Central memory CD8-positive, alpha-beta T cell (primary cell): ENCODE data around the gene LUM.

Experiments
- ATAC-seq: fragments of 150-1000 bp; cut with Tn5 transposase; replicated peaks from 2 replicates; pipeline ENCODE4 v1.10.0; 2022; ENCODE audit warnings: mild to moderate bottlenecking, moderate FRiP score, moderate number of reproducible peaks; ENCODE audit not compliant: poor library complexity, severe bottlenecking; ENCODE audit errors: extremely low read depth
- DNase-seq, 2 donors: peaks; one replicate each; pipeline ENCODE4 v3.0.0; 2021; ENCODE audit warnings: low spot score in 2 of 2
- H3K27ac Mint-ChIP-seq: one replicate; pipeline ENCODE4 v1.8.0; 2022; ENCODE audit warnings: low read depth, mild to moderate bottlenecking, moderate library complexity, mixed read lengths
- H3K27me3 Mint-ChIP-seq: one replicate; pipeline ENCODE4 v1.8.0; 2022; ENCODE audit warnings: mixed read lengths
- H3K36me3 Mint-ChIP-seq: one replicate; pipeline ENCODE4 v1.8.0; 2022; ENCODE audit warnings: mild to moderate bottlenecking, moderate library complexity, mixed read lengths; ENCODE audit not compliant: insufficient read depth
- H3K4me1 Mint-ChIP-seq: one replicate; pipeline ENCODE4 v1.8.0; 2022; ENCODE audit warnings: mixed read lengths
- H3K4me3 Mint-ChIP-seq: one replicate; pipeline ENCODE4 v1.8.0; 2022; ENCODE audit warnings: mild to moderate bottlenecking, moderate library complexity, mixed read lengths
- H3K9me3 Mint-ChIP-seq: one replicate; pipeline ENCODE4 v1.8.0; 2022; ENCODE audit warnings: mixed read lengths

The LUM gene, protein sequence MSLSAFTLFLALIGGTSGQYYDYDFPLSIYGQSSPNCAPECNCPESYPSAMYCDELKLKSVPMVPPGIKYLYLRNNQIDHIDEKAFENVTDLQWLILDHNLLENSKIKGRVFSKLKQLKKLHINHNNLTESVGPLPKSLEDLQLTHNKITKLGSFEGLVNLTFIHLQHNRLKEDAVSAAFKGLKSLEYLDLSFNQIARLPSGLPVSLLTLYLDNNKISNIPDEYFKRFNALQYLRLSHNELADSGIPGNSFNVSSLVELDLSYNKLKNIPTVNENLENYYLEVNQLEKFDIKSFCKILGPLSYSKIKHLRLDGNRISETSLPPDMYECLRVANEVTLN

DNA sequence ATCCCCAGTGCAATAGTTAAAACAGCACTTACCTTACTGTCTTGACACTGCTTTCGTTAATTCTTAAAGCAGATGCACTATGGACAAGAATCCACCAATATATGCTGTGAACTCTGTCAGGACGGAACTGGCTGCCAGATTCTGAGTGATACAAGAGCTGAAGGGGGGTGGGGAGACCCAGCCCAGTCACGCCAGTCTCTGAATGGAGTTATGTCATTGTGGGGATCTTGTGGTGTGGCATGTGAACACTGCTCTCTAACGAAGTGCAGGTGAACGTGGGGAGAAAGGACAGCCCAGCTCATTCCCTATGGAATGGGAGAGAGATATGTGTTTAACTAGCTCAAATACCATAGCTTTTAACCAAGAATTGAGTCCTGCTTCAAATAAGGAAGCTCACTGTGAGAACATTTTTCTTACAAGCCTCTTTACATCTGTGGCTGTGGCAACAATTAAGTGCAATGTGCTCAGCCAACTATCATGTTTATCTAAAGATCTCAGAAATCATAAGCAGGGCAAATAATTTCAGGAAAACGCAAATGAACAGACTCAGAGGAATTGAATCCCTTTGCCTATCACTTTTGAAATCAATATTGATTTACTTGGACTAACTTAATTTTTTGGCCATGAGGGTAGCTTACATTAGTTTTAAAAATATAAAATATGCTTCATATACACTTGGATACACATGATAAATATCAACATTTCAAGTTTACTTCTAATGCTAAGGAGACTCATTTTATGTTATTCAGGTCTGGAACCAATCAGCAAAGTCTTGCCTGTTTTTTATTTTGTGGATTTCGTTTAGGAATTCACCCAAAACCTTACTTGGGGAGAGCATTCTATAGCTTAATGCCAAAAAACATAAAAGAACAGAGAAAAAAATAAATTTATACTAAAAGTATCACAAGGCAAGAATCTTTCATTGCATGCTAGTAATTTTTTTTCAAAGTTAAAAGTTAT, at the start of gene LUM:
Gene LUM, minus strand, starts transcription at position 129 of the 960 bp plus-strand sequence. CDS start 2,515 bp downstream, outside the sequence.
- no peaks in the 10 kb centered on the region for H3K27me3 Mint-ChIP-seq
- no peaks in the 10 kb centered on the region for H3K9me3 Mint-ChIP-seq
- H3K4me1 Mint-ChIP-seq, result no peaks in the 10 kb centered on the region
- H3K4me3 Mint-ChIP-seq, result no peak within 1 kb of the TSS
- DNase-seq (no peak), ATAC-seq (no peak)
- no peak within 1 kb of the TSS for H3K27ac Mint-ChIP-seq
- H3K36me3 Mint-ChIP-seq, result no peaks in the 10 kb centered on the region

DNA sequence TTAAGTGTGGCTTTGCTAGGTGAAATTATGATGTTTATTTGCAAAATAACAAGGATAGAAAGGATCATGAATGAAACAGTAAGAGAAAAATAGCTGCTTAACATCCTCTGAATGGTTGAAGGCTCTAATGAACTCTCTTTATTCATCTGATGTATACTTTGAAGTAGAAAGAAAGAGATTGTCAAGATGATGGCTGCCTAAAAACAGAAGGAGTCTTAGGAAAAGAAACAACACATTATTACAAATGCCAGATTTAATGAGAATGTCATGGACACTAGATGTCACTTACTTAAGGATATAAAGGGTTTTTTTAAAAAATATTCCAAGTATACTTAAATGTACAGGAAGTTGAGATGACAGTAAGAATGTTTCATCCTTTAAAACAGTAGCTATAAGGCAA, 49.7 kb upstream of the LUM start:
- no peak overlapping the region for H3K27ac Mint-ChIP-seq
- no peak for DNase-seq
- H3K4me1 Mint-ChIP-seq, result no peaks in the 10 kb centered on the region
- no peak overlapping the region for H3K4me3 Mint-ChIP-seq
- no peaks in the 10 kb centered on the region for H3K27me3 Mint-ChIP-seq
- H3K9me3 Mint-ChIP-seq, result no peaks in the 10 kb centered on the region
- no peaks in the 10 kb centered on the region for H3K36me3 Mint-ChIP-seq
- ATAC-seq, result no peak

DNA sequence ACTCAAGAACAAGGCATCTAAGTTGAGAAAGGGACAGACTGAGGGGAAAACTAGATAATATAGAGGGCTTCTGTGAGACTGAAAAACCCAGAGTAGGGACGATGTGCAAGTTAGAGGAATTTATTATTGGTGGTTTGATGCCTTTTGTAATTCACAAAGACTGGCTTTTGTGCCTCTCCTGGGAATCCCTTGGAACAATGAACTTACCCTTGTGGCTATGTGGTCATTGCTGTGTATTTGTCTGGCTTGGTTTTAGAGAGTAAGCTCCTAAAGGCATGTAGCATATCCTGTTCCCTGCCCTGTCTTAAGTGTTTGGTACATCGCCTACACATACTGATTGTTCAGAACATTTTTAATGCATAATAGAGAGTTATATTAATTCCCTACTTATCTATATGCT, 44.7 kb upstream of the LUM start:
- no peak for ATAC-seq
- no peak overlapping the region for H3K4me3 Mint-ChIP-seq

DNA sequence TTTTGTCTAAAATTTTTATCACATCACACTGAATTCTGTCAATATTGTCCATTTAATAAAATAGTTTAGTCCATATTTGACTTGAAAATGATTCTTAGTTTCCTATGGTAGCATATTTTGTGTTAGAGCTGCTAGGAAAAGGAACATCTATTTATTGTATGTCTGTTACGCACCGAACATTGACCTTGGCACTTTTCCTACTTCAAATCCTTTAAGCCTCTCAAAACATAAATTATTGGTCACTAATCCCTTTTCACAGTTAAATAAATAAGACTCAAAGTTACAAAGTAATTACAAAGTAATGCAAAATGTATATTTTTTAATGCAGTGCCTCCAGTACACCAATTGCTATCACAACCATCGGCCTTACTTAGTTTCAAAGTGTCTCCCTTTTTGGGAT, 42.8 kb upstream of the LUM start:
- no peaks in the 10 kb centered on the region for H3K27me3 Mint-ChIP-seq
- no peaks in the 10 kb centered on the region for H3K36me3 Mint-ChIP-seq
- no peak overlapping the region for H3K27ac Mint-ChIP-seq
- H3K4me3 Mint-ChIP-seq, result no peak overlapping the region
- H3K9me3 Mint-ChIP-seq, result peaks cover 5% of the 10 kb centered on the region
- H3K4me1 Mint-ChIP-seq, result no peaks in the 10 kb centered on the region
- no peak for DNase-seq
- ATAC-seq, result no peak

More for the DNA sequence above, 44.7 kb upstream of the LUM start:
- H3K36me3 Mint-ChIP-seq, result no peaks in the 10 kb centered on the region
- H3K27me3 Mint-ChIP-seq, result no peaks in the 10 kb centered on the region
- H3K4me1 Mint-ChIP-seq, result no peaks in the 10 kb centered on the region
- no peak overlapping the region for H3K27ac Mint-ChIP-seq
- DNase-seq, result no peak
- peaks cover under 1% of the 10 kb centered on the region for H3K9me3 Mint-ChIP-seq

DNA sequence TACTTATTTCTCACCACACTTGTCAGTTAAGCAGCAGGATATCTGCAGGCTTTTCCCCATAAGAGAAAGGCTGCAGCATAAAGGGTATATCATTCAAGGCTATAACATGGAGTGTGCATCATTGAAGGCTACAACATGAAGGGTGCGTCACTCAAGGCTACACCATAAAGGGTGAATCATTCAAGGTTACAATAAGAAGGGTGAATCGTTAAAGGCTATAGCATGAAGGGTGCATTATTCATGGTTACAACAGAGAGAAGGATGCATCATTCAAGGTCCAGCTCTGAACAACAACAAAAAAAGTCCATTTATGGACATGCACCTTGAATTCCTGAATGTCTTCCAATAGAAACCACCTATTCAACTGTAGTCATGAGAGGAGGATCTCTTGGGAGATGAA, 32.8 kb upstream of the LUM start:
- no peaks in the 10 kb centered on the region for H3K27me3 Mint-ChIP-seq
- no peak overlapping the region for H3K27ac Mint-ChIP-seq
- no peaks in the 10 kb centered on the region for H3K36me3 Mint-ChIP-seq
- no peaks in the 10 kb centered on the region for H3K4me1 Mint-ChIP-seq
- no peak overlapping the region for H3K4me3 Mint-ChIP-seq
- no peak for DNase-seq
- ATAC-seq, result no peak
- no peaks in the 10 kb centered on the region for H3K9me3 Mint-ChIP-seq

DNA sequence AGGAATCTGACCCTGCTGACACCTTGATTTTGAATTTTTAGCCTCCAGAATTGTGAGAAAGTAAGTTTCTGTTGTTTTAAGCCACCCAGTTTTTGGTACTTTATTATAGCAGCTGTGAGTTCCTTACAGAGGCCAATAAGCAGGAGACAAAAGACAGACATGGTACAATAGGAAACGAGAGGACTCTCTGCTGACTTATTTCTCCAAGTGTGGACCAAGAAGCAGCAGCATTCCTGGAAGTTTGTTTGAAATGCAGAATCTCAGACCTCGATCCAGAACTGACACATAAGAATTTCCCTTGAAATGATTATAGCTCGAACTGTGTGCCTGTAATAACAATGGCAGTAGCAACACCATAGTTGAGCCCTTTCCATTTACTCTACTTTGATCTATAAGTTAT, 31.9 kb upstream of the LUM start:
- no peak for DNase-seq
- H3K4me1 Mint-ChIP-seq, result no peaks in the 10 kb centered on the region
- no peaks in the 10 kb centered on the region for H3K27me3 Mint-ChIP-seq
- no peak overlapping the region for H3K4me3 Mint-ChIP-seq
- H3K9me3 Mint-ChIP-seq, result no peaks in the 10 kb centered on the region
- no peaks in the 10 kb centered on the region for H3K36me3 Mint-ChIP-seq
- H3K27ac Mint-ChIP-seq, result no peak overlapping the region
- ATAC-seq, result no peak

DNA sequence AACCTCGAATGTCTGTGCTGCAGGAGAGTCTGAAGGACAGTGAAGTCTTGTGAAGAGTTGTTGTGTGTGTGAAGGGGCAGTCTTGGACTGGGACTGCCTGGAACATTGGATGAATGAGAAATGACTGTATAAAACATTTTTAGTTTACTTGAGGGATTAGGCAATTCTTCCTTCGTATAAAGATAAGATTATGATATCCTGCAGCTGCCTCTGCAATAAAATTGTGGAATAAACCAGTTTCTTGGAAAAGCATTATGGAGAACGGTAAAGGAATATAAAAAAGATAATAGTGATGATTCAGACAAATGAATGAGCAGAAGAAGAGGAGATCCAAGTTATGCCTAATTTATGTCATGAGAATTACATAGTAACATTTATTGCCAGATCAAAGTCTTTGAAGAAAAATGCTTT, 30.9 kb upstream of the LUM start:
- Mint-ChIP-seq H3K27ac (no peak overlapping the region), H3K4me1 (no peaks in the 10 kb centered on the region), H3K27me3 (no peaks in the 10 kb centered on the region), H3K9me3 (no peaks in the 10 kb centered on the region), H3K4me3 (no peak overlapping the region), H3K36me3 (no peaks in the 10 kb centered on the region)
- ATAC-seq, result no peak
- no peak for DNase-seq

DNA sequence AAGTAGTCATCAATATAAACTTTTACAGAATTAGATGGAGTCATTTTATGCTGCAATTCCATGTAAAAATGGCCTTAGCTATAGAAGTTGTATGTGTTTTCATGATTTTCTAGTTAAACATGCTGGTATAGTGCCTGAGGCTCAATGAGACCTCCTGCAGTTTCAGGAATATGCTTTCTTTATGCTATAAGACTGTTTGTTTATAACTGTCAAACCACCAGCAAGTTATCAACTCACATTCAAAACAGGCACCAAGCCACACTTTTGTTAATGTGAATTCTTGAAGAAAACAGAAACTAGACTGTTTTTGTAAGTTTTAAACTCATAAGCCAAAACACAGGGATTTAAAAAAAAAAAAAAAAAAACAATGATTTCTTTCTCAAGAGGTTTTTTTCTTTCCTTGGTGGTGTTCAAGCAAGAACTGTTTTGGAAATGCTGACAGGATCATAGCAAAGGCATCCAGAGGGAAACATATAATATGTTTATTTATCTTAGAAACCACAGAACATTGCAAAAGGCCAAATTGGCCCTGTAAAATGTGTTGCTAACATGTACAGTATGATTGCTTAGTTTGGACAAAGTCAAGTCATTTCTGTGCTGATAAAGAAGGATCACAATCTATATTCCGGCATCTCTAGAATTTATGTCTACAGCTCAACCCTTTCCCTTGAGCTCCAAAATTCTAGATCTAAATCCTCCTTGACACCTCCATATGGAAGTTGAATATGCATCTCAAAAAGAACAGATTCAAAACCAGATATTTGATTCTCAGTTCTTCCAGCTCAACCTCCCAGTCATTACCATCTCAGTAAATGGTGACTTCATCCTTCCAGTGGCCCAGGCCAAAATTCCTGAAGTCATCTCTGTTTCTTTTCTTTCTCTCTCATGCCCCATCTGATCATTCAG, 29.0 kb upstream of the LUM start:
- H3K4me1 Mint-ChIP-seq, result no peaks in the 10 kb centered on the region
- H3K9me3 Mint-ChIP-seq, result peaks cover 2% of the 10 kb centered on the region

DNA sequence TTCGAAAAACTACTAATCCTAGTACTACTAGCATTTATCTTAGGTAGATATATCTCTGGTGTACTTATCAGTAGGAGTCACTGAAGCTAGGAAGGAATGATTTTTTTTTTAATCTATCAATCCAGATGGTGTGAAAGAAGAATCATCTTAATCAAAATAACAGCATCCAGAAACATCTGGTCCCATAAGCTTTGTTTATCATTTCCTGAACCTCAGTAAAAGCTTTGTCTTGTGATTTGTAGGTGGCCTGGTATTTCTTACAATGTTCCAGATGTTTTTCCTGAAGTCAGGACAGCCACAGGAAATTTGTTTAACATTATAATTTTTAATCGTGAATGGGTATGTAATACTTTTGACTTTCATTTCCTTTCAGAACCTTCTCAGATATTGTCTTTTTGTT, 28.0 kb upstream of the LUM start:
- no peak for ATAC-seq
- Mint-ChIP-seq H3K4me1 (no peaks in the 10 kb centered on the region), H3K36me3 (no peaks in the 10 kb centered on the region), H3K9me3 (peaks cover 5% of the 10 kb centered on the region), H3K27ac (no peak overlapping the region), H3K27me3 (no peaks in the 10 kb centered on the region), H3K4me3 (no peak overlapping the region)
- no peak for DNase-seq

More for the DNA sequence above, 29.0 kb upstream of the LUM start:
- Mint-ChIP-seq H3K27me3 (no peaks in the 10 kb centered on the region), H3K36me3 (no peaks in the 10 kb centered on the region), H3K27ac (no peak overlapping the region), H3K4me3 (no peak overlapping the region)
- ATAC-seq (no peak), DNase-seq (no peak)

DNA sequence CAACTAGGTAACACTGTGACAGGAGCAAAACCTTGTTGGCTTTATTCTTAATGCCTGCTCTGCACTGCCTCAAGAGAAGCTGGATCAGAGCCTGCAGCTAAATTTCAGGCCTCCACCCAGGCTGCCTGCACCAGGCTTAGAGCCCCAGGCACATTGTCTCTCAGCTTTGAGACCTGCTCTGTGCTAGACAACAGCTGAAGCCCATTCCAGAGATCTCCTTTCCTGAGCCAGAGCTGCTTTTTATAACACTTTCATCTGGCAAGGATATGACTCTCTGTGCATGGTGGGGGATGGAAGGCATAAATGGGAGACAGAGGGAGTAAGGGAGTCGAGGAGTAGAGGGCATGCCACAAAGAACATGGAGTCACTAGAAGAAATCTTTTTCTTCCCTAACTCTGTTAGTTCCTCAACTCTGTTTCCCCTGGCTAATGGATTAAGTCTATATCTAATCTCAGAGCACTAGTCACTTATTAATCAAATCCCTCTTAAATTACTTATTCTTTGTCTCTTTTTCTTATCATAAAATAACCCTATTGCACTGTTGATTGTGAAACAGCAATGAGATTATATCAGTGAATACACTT, 27.1 kb upstream of the LUM start:
- Mint-ChIP-seq H3K27ac (no peak overlapping the region), H3K4me1 (no peaks in the 10 kb centered on the region), H3K4me3 (no peak overlapping the region), H3K27me3 (no peaks in the 10 kb centered on the region), H3K36me3 (no peaks in the 10 kb centered on the region), H3K9me3 (peaks cover 5% of the 10 kb centered on the region)
- ATAC-seq, result no peak
- DNase-seq, result no peak

DNA sequence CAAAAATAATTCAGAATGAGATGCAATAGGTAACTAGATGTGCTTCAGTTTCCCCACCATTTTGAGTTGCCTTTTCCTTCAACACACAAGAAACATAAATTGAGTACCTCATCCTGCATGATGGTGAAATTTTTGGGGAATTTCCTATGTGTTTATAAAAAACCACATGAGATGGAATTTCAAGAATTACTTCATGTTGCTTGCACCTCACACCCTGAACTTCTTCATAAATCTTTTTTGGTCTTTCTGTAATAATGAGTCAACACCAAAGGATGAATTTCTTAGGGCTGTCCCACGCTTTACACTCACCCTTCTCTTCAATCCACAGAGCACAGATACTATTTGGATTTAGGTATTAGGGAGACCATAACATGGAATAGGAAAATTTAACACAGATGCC, 22.6 kb upstream of the LUM start:
- Mint-ChIP-seq H3K27ac (no peak overlapping the region), H3K4me3 (no peak overlapping the region), H3K36me3 (no peaks in the 10 kb centered on the region), H3K9me3 (peaks cover 5% of the 10 kb centered on the region), H3K27me3 (no peaks in the 10 kb centered on the region), H3K4me1 (no peaks in the 10 kb centered on the region)
- DNase-seq (no peak), ATAC-seq (no peak)
